GM19035 (cell line): ENCODE data around the gene ARL16.
"Not testable (repeated sequence)": the region's sequence is repeated elsewhere in the genome, so short reads cannot be mapped to it uniquely, and the experiment has no call there.

ENCODE experiments used
- ATAC-seq: cut with Tn5 transposase; IDR thresholded peaks from one replicate; pipeline ENCODE4 v1.9.1; 2021; ENCODE audit not compliant: unreplicated experiment

ARL16 gene

GRCh38 chr17:81696218-81696941, 12.8 kb upstream of the ARL16 start:
- no peak for ATAC-seq

GRCh38 chr17:81695801-81696200, 12.2 kb upstream of the ARL16 start:
- no peak for ATAC-seq

GRCh38 chr17:81695211-81695610, 11.6 kb upstream of the ARL16 start:
- no peak for ATAC-seq

GRCh38 chr17:81694810-81695209, 11.2 kb upstream of the ARL16 start:
- no peak for ATAC-seq

- ATAC-seq: no peak
These were observed 10.1 kb upstream of the ARL16 start for GRCh38 chr17:81693509-81694210.

- no peak for ATAC-seq
These were observed 8.0 kb upstream of the ARL16 start for GRCh38 chr17:81691608-81692007.

- ATAC-seq: no peak
These were observed 7.6 kb upstream of the ARL16 start for GRCh38 chr17:81691196-81691595.

- no peak for ATAC-seq
These were observed 7.0 kb upstream of the ARL16 start for GRCh38 chr17:81690549-81690948.

- no peak for ATAC-seq
These were observed 6.5 kb upstream of the ARL16 start for GRCh38 chr17:81690066-81690465.

GRCh38 chr17:81688616-81689015, 5.0 kb upstream of the ARL16 start:
- no peak for ATAC-seq

GRCh38 chr17:81687770-81688541, 4.4 kb upstream of the ARL16 start:
- ATAC-seq: no peak

GRCh38 chr17:81686614-81687013, 3.0 kb upstream of the ARL16 start:
- ATAC-seq: no peak

GRCh38 chr17:81685108-81685507, 1.5 kb upstream of the ARL16 start:
- no peak for ATAC-seq

- ATAC-seq: no peak
These were observed 880 bp upstream of the ARL16 start for GRCh38 chr17:81684442-81684911.

GRCh38 chr17:81683208-81683583, 401 bp downstream of the ARL16 start:
- peak; percentile 10 for ATAC-seq

GRCh38 chr17:81682565-81683207, 911 bp downstream of the ARL16 start:
- no peak for ATAC-seq

- no peak for ATAC-seq
These were observed 1.9 kb downstream of the ARL16 start for GRCh38 chr17:81681672-81682071.

GRCh38 chr17:81680150-81680549, 3.4 kb downstream of the ARL16 start:
- ATAC-seq: no peak

- no peak for ATAC-seq
These were observed 6.7 kb downstream of the ARL16 start for GRCh38 chr17:81676906-81677305.

GRCh38 chr17:81675515-81676221, 7.9 kb downstream of the ARL16 start:
- not testable (repeated sequence) for ATAC-seq
